ENCODE results near the gene RASA3.

DNA sequence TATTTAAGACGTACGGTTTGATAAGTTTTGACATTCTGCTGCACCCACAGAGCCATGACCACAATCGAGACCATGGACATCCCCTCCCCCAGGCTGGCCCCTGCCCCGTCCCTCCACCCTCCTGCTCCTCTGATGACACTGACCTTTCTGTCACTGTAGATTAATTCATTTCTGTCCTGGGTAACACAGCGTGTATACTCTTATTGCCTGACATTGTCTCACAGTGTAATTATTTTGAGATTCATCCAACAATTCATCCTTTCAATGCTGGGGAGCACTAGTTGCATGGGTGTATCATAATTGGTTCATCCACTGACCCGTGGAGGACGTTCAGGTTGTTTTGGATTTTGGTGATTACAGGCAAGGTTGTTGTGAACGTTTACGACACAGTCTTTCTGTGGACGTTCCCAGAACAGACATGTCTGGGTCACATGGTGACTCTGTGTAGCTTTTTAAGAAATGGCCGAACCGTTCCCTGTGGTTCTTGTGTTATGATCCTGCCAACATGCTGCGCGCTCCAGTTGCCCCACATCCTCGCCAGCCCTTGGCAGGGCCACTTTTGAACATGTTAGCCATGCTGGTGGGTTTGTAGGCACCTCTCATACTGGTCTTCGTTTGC lies 200.5 kb downstream of the RASA3 start:
- no peak for TF ChIP-seq CTCF (IDR thresholded peaks at IDR 0.05; ENCODE audit: low read depth, low read length)
- TF ChIP-seq EZH2phosphoT487 (IDR thresholded peaks at IDR 0.05; ENCODE audit: low read depth) = no peak

Measured in OCI-LY3 (cell line).